OCI-LY1 (cell line): ENCODE results near the gene RSAD1.
"Not testable (repeated sequence)": the region's sequence is repeated elsewhere in the genome, so short reads cannot be mapped to it uniquely, and the experiment has no call there.

ENCODE experiments used
- H2AFZ ChIP-seq: fragments of 200-600 bp; sonication (generic), shearing (Covaris generic); 2 replicates; pipeline ENCODE4 v1.6.0; 2014; ENCODE audit warnings: antibody characterized with exemption, mild to moderate bottlenecking, low read length
- H3F3A ChIP-seq: fragments of 200-600 bp; sonication (generic), shearing (Covaris generic); 2 replicates; pipeline ENCODE4 v1.6.0; 2014; ENCODE audit warnings: mild to moderate bottlenecking, antibody characterized with exemption, low read length, moderate library complexity; ENCODE audit not compliant: insufficient read depth
- H3K27ac ChIP-seq: fragments of 200-600 bp; sonication (generic); 2 replicates; pipeline ENCODE4 v1.5.1; 2014; ENCODE audit warnings: low read length, mixed run types, mild to moderate bottlenecking, low read depth; ENCODE audit not compliant: poor library complexity, severe bottlenecking
- H3K27me3 ChIP-seq: fragments of 200-600 bp; sonication (generic); 2 replicates; pipeline ENCODE4 v1.6.0; 2014; ENCODE audit warnings: antibody characterized with exemption, mild to moderate bottlenecking, low read length, moderate library complexity; ENCODE audit not compliant: insufficient read depth
- H3K36me3 ChIP-seq: fragments of 200-600 bp; sonication (generic); 2 replicates; pipeline ENCODE4 v1.6.1; 2014; ENCODE audit warnings: mild to moderate bottlenecking, antibody characterized with exemption, low read length, moderate library complexity, mixed read lengths; ENCODE audit not compliant: insufficient read depth
- H3K4me1 ChIP-seq: fragments of 200-600 bp; sonication (generic); 2 replicates; pipeline ENCODE4 v1.5.1; 2014; ENCODE audit warnings: mild to moderate bottlenecking, low read length, moderate library complexity; ENCODE audit not compliant: insufficient read depth, severe bottlenecking
- H3K4me2 ChIP-seq: fragments of 200-600 bp; sonication (generic), shearing (Covaris generic); 2 replicates; pipeline ENCODE4 v1.6.1; 2014; ENCODE audit warnings: low read length
- H3K4me3 ChIP-seq: fragments of 200-600 bp; sonication (generic); 2 replicates; pipeline ENCODE4 v1.5.1; 2014; ENCODE audit warnings: low read length, low read depth, mild to moderate bottlenecking, mixed read lengths; ENCODE audit not compliant: poor library complexity, severe bottlenecking
- H3K79me2 ChIP-seq: fragments of 200-600 bp; shearing (Covaris generic); 2 replicates; pipeline ENCODE4 v1.6.1; 2016; ENCODE audit warnings: mixed run types, low read length, mixed read lengths; ENCODE audit not compliant: insufficient read depth
- H3K9ac ChIP-seq: fragments of 200-600 bp; sonication (generic), shearing (Covaris generic); 2 replicates; pipeline ENCODE4 v1.6.1; 2014; ENCODE audit warnings: mild to moderate bottlenecking, low read length, mixed read lengths
- H3K9me2 ChIP-seq: fragments of 200-600 bp; sonication (generic), shearing (Covaris generic); 2 replicates; pipeline ENCODE4 v1.6.1; 2014; ENCODE audit warnings: low read depth, mild to moderate bottlenecking, low read length, mixed read lengths
- H3K9me3 ChIP-seq: fragments of 200-600 bp; shearing (Covaris generic); 2 replicates; pipeline ENCODE4 v1.6.1; 2014; ENCODE audit warnings: low read length, mixed read lengths
- H4K20me1 ChIP-seq: fragments of 200-600 bp; sonication (generic), shearing (Covaris generic); 2 replicates; pipeline ENCODE4 v1.6.0; 2016; ENCODE audit warnings: mild to moderate bottlenecking, low read length; ENCODE audit not compliant: insufficient read depth
- EZH2 ChIP-seq: fragments of 200-600 bp; sonication (generic), shearing (Covaris generic); IDR thresholded peaks from 2 replicates; pipeline ENCODE4 v1.8.0; 2017; ENCODE audit warnings: borderline replicate concordance, mixed run types, mild to moderate bottlenecking, antibody characterized with exemption, low read length, moderate library complexity, mixed read lengths
- TF ChIP-seq, protein P1 (sequence below): fragments of 200-600 bp; sonication (generic), shearing (Covaris generic); IDR thresholded peaks from 2 replicates; pipeline ENCODE4 v1.5.1; 2017; ENCODE audit warnings: mild to moderate bottlenecking, antibody characterized with exemption, low read length, moderate library complexity, mixed read lengths

The RSAD1 gene

DNA sequence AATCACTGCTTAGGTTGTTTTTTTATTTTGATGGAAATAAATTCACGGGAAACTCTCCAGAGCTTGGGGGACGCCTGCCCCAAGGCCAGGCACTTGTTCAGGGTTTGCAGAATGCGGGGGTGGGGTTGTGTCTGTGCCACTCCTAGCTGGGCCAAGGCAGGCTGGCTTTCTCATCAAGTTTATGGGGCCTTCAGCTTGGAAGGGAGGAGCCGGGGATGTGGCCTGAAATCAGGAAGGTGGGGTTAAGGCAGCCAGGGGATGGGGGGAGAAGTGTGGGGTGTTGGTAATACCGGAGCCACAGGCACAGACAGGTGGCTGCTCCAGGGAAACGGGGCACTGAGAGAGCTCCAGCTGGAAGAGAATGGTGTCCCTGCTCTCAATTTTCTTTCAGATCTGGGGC lies 8.2 kb upstream of the RSAD1 start:
- Histone ChIP-seq H3K9me3 (no peaks in the 10 kb centered on the region), H3K9me2 (no peaks in the 10 kb centered on the region), H3K27me3 (no peaks in the 10 kb centered on the region), H3K79me2 (no peaks in the 10 kb centered on the region), H4K20me1 (no peaks in the 10 kb centered on the region), H3K4me1 (no peaks in the 10 kb centered on the region), H3K36me3 (no peaks in the 10 kb centered on the region), H2AFZ (no peak overlapping the region), H3K4me2 (no peak overlapping the region), H3K9ac (no peak overlapping the region), H3K27ac (no peak overlapping the region), H3K4me3 (no peak overlapping the region), H3F3A (no peaks in the 10 kb centered on the region)
- TF ChIP-seq, protein P1, sequence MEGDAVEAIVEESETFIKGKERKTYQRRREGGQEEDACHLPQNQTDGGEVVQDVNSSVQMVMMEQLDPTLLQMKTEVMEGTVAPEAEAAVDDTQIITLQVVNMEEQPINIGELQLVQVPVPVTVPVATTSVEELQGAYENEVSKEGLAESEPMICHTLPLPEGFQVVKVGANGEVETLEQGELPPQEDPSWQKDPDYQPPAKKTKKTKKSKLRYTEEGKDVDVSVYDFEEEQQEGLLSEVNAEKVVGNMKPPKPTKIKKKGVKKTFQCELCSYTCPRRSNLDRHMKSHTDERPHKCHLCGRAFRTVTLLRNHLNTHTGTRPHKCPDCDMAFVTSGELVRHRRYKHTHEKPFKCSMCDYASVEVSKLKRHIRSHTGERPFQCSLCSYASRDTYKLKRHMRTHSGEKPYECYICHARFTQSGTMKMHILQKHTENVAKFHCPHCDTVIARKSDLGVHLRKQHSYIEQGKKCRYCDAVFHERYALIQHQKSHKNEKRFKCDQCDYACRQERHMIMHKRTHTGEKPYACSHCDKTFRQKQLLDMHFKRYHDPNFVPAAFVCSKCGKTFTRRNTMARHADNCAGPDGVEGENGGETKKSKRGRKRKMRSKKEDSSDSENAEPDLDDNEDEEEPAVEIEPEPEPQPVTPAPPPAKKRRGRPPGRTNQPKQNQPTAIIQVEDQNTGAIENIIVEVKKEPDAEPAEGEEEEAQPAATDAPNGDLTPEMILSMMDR = no peak
- no peak for TF ChIP-seq EZH2

DNA sequence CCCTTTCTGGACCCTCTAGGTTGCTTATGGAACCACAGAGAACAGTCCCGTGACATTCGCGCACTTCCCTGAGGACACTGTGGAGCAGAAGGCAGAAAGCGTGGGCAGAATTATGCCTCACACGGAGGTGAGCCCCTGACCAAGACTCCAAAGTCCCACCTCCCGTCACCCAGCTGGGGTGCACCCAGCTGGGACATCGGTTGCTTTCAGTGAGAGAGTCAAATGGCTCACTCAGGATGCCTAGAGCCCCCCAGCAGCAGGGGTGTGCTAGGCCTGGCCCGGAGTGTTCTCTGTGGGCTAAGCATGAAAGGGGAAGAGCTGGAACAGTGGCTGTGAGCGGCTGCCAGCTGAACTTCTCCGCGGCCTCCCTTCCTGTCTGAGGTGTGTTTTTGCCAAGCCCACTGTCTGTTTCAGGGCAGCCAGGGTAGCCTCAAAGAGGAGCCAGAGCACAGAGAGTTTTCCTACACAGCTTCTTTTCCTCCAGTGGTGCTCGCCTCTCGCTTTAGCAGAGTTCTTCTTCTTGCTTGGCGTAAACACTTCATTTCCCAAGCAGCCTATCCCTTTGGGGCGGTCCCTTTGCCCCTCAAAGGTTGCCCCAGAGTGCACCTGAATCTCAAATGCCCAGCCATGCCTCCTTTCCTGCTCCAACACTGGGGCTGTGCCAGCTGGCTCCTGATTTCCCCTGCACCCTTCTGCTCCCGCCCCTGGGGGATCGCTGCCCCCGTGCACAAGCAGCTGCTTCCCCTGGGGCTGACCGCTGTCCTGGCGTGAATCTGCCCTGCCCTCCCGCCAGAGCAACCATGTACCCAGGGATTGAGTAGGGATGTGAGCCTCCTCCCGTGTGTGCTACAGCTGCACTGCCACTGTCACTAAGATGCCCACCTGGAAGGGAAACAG lies 7.4 kb upstream of the RSAD1 start:
- no peak overlapping the region for H3K27ac ChIP-seq
- H3K4me2 ChIP-seq = no peak overlapping the region
- H4K20me1 ChIP-seq = no peaks in the 10 kb centered on the region
- H3K36me3 ChIP-seq = no peaks in the 10 kb centered on the region
- H3F3A ChIP-seq = no peaks in the 10 kb centered on the region
- no peaks in the 10 kb centered on the region for H3K4me1 ChIP-seq
- H3K9me2 ChIP-seq = no peaks in the 10 kb centered on the region
- no peak overlapping the region for H2AFZ ChIP-seq
- H3K27me3 ChIP-seq = no peaks in the 10 kb centered on the region
- no peak for TF ChIP-seq EZH2
- TF ChIP-seq, protein P1 = no peak
- H3K79me2 ChIP-seq = no peaks in the 10 kb centered on the region
- no peaks in the 10 kb centered on the region for H3K9me3 ChIP-seq
- no peak overlapping the region for H3K4me3 ChIP-seq
- H3K9ac ChIP-seq = no peak overlapping the region

DNA sequence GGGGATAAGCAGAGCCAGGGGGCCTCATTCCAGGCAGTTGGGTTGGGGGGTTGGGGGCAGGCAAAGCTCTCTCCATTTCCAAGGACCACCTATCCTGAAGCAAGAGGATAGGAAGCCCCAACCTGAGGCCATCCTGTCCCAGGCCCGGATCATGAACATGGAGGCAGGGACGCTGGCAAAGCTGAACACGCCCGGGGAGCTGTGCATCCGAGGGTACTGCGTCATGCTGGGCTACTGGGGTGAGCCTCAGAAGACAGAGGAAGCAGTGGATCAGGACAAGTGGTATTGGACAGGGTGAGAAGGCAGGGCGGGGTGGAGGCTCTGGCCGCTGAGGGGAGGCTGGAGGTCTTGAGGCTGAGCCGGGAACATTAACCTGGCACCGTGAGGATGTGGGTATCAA lies 6.4 kb upstream of the RSAD1 start:
- Histone ChIP-seq H3K79me2 (no peaks in the 10 kb centered on the region), H3K27ac (no peak overlapping the region), H3K4me1 (no peaks in the 10 kb centered on the region), H3K4me3 (no peak overlapping the region), H3K9me2 (no peaks in the 10 kb centered on the region), H3K36me3 (no peaks in the 10 kb centered on the region), H3K9ac (no peak overlapping the region), H2AFZ (no peak overlapping the region), H4K20me1 (no peaks in the 10 kb centered on the region), H3K9me3 (no peaks in the 10 kb centered on the region), H3K4me2 (no peak overlapping the region), H3K27me3 (no peaks in the 10 kb centered on the region), H3F3A (no peaks in the 10 kb centered on the region)
- TF ChIP-seq, protein P1 = no peak
- TF ChIP-seq EZH2 = no peak

DNA sequence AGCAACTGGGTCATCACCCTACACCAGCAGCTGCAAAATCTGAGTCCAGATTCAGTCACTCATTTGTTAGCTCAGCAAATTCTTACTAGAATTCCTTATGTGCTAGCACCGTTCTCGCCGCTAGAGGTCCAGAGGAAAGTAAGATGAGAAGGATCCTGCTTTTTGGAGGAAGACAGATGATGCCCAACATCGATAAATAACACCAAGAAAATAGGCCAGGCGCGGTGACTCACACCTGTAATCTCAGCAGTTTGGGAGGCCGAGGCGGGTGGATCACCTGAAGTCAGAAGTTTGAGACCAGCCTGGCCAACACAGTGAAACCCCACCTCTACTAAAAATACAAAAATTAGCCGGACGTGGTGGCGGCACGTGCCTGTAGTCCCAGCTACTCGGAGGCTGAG lies 5.9 kb upstream of the RSAD1 start:
- not testable (repeated sequence) for H3K4me1 ChIP-seq, H3K9me3 ChIP-seq, H3K27ac ChIP-seq, H4K20me1 ChIP-seq, H3K27me3 ChIP-seq, H3K79me2 ChIP-seq, H3K4me3 ChIP-seq, H3K9ac ChIP-seq, H3K36me3 ChIP-seq, H2AFZ ChIP-seq, H3F3A ChIP-seq, H3K9me2 ChIP-seq, H3K4me2 ChIP-seq
